Pancreas (tissue), 10 donors: Measurements from ENCODE around the gene SORCS2. TPM values are rescaled to one million over a fixed set of nuclear protein-coding genes. Genes with fewer than 3 reads are reported as not detected.

Experiments used
- ATAC-seq, 4 donors: fragments of 200-7000 bp; cut with Tn5 transposase; one replicate each; pipeline versions ENCODE4 v1.8.0 to v1.9.1; 2020; ENCODE audit warnings: mild to moderate bottlenecking in 4 of 4, moderate library complexity in 4 of 4
- DNase-seq, 6 donors: peaks; one replicate each; pipeline ENCODE4 v3.0.0-alpha.2; 2020
- FAIRE-seq: peaks from 2 replicates; lab custom pipeline; 2012; peaks lifted over from hg19 to GRCh38; lab: Jason Lieb, UNC
- H3K27ac ChIP-seq, 4 donors: fragments of 200-600 bp; sonication (generic); 1 replicate in 3 of 4; 2 replicates in 1 of 4; pipeline versions ENCODE4 v1.5.0 to v1.8.0; 2020
- H3K27me3 ChIP-seq, 4 donors: fragments of 200-600 bp; one replicate each; pipeline ENCODE4 v1.8.0; 2021
- H3K36me3 ChIP-seq, 3 donors: fragments of 200-600 bp; sonication (generic) in 1 of 3; one replicate each; pipeline versions ENCODE4 v1.5.0 to v1.8.0; 2020 to 2021
- H3K4me1 ChIP-seq, 3 donors: fragments of 200-600 bp; one replicate each; pipeline ENCODE4 v1.8.0; 2021
- H3K4me3 ChIP-seq, 4 donors: fragments of 200-600 bp; sonication (generic) in 2 of 4; one replicate each; pipeline versions ENCODE4 v1.5.0 to v1.8.0; 2020 to 2021
- H3K9me3 ChIP-seq, 4 donors: fragments of 200-600 bp; one replicate each; pipeline ENCODE4 v1.8.0; 2021
- CTCF ChIP-seq, 4 donors: fragments of 200-600 bp; sonication (generic) in 3 of 4; IDR thresholded peaks; one replicate each; pipeline versions ENCODE4 v1.5.0 to v1.8.0; 2021; ENCODE audit warnings: antibody characterized with exemption in 4 of 4
- WGBS, 2 donors: extraction: QIAGEN DNeasy Blood & Tissue Kit; methylation state at CpG; one replicate each; pipeline ENCODE4 v1.1.7; 2013; 5-methylcytosine and 5-hydroxymethylcytosine counted together
- intact Hi-C, 3 donors: fragments of 100-400 bp; cut with DNase I; formaldehyde crosslinking; loops; one replicate each; pipeline versions ENCODE4 v1.11.1 to v1.14.2; 2022
- polyA plus RNA-seq, 2 donors: library from polyadenylated mRNA; stranded (reverse); fragments of 200-250 nt; gene quantifications; one replicate each; pipeline ENCODE4 v1.2.3, GENCODE V29; 2013
- total RNA-seq, 6 donors: library from RNA; stranded (reverse); fragmentation: NEBNext Ultra II Directional in 4 of 6; extraction: Animal tissue kit (Norgen Biotek cat#: 25700) in 4 of 6; gene quantifications; one replicate each; pipeline versions ENCODE4 v1.2.1 to v1.2.4, GENCODE V29; 2021 to 2023
- donor health status: healthy with polysubstance abuse.
- donor health status: DM: no; HTN: no; CAD: no; lungs with moderate emphysema.
- donor health status: DM: no; HTN: no; CAD: no.
- donor health status: control.
- donor health status: control.
- donor health status: Bipolar disorder and iron deficiency.
- donor health status: DM: yes; HTN: yes; CAD: no.
- donor health status: DM: no; HTN: no; CAD: no.
- donor health status: DM: no; HTN: no; CAD: no.
- donor health status: DM: yes; HTN: yes; CAD: no.

The SORCS2 gene
- total and polyA plus RNA-seq, 8 donors = 0.14 to 1.7 (median 0.42) TPM

GRCh38 chr4:7396186-7396910 is 204.0 kb downstream of the SORCS2 start:
- intact Hi-C loops = no loop called here
- Histone ChIP-seq H3K36me3 (no peaks in the 10 kb centered on the region), H3K4me3 (no peak overlapping the region), H3K4me1 (no peaks in the 10 kb centered on the region), H3K27me3 (no peaks in the 10 kb centered on the region), H3K27ac (no peak overlapping the region), H3K9me3 (no peaks in the 10 kb centered on the region)
- ATAC-seq (no peak), FAIRE-seq (no peak), DNase-seq (peak in 2 of 6 donors; percentile 4 to 36)
- no peak for TF ChIP-seq CTCF (IDR thresholded peaks at IDR 0.05)
- 76 to 79% methylated on average over 14 of the region's 14 CpGs for WGBS, 2 donors

GRCh38 chr4:7397206-7398103 is 205.1 kb downstream of the SORCS2 start:
- H3K27me3 ChIP-seq = no peaks in the 10 kb centered on the region
- no peak for FAIRE-seq
- no peak overlapping the region for H3K4me3 ChIP-seq
- intact Hi-C loops = no loop called here
- no peak for ATAC-seq
- TF ChIP-seq CTCF (IDR thresholded peaks at IDR 0.05) = no peak
- WGBS, 2 donors = 75 to 76% methylated on average over 24 of the region's 24 CpGs
- no peaks in the 10 kb centered on the region for H3K36me3 ChIP-seq
- peak in 2 of 6 donors; percentile 7 to 35 for DNase-seq
- no peaks in the 10 kb centered on the region for H3K9me3 ChIP-seq
- H3K27ac ChIP-seq = no peak overlapping the region
- no peaks in the 10 kb centered on the region for H3K4me1 ChIP-seq

GRCh38 chr4:7398104-7398423 is 205.7 kb downstream of the SORCS2 start:
- Histone ChIP-seq H3K27ac (no peak overlapping the region), H3K36me3 (no peaks in the 10 kb centered on the region), H3K9me3 (no peaks in the 10 kb centered on the region), H3K4me1 (no peaks in the 10 kb centered on the region), H3K27me3 (no peaks in the 10 kb centered on the region), H3K4me3 (no peak overlapping the region)
- FAIRE-seq (no peak), ATAC-seq (peak; percentile 37 to 81 (median 70)), DNase-seq (peak in 5 of 6 donors; percentile 37 to 61 (median 56))
- WGBS, 2 donors = 6 to 10% methylated on average over 6 of the region's 6 CpGs
- TF ChIP-seq CTCF (IDR thresholded peaks at IDR 0.05) = no peak
- intact Hi-C loops = no loop called here

GRCh38 chr4:7398788-7399439 is 206.6 kb downstream of the SORCS2 start:
- TF ChIP-seq CTCF (IDR thresholded peaks at IDR 0.05) = no peak
- Histone ChIP-seq H3K27ac (no peak overlapping the region), H3K4me1 (no peaks in the 10 kb centered on the region), H3K27me3 (no peaks in the 10 kb centered on the region), H3K4me3 (no peak overlapping the region), H3K36me3 (no peaks in the 10 kb centered on the region), H3K9me3 (no peaks in the 10 kb centered on the region)
- DNase-seq (peak in 1 of 6 donors; percentile 15), FAIRE-seq (no peak), ATAC-seq (no peak)
- intact Hi-C loops = no loop called here
- 53 to 69% methylated on average over 8 of the region's 8 CpGs for WGBS, 2 donors
